Stimulated activated naive B cell treated with anti-CD40 and anti-IgM and Interleukin-4, amounts not matched to agents 10 μg/mL and 1 μg/mL and 100 μg/mL, for 72 hours (primary cell): Measurements from ENCODE around the gene HSP90B1.

Experiments used
- ATAC-seq, 2 donors: fragments of 150-1000 bp; cut with Tn5 transposase; replicated peaks; 2 replicates each; pipeline ENCODE4 v1.10.0; 2021; ENCODE audit warnings: moderate library complexity in 1 of 2
- DNase-seq: peaks from one replicate; pipeline ENCODE4 v3.0.0; 2021
- H3K27ac Mint-ChIP-seq: one replicate; pipeline ENCODE4 v1.8.0; 2022; ENCODE audit warnings: mild to moderate bottlenecking, mixed read lengths
- H3K27me3 Mint-ChIP-seq, 2 donors: one replicate each; pipeline ENCODE4 v1.8.0; 2022; ENCODE audit warnings: mixed read lengths in 2 of 2
- H3K36me3 Mint-ChIP-seq, 2 donors: one replicate each; pipeline ENCODE4 v1.8.0; 2022; ENCODE audit warnings: mixed read lengths in 2 of 2, mild to moderate bottlenecking in 1 of 2
- H3K4me1 Mint-ChIP-seq, 2 donors: one replicate each; pipeline ENCODE4 v1.8.0; 2022; ENCODE audit warnings: mixed read lengths in 2 of 2, mild to moderate bottlenecking in 1 of 2
- H3K4me3 Mint-ChIP-seq, 2 donors: one replicate each; pipeline ENCODE4 v1.8.0; 2022; ENCODE audit warnings: mild to moderate bottlenecking in 2 of 2, mixed read lengths in 2 of 2, moderate library complexity in 1 of 2
- H3K9me3 Mint-ChIP-seq, 2 donors: one replicate each; pipeline ENCODE4 v1.8.0; 2022; ENCODE audit warnings: mixed read lengths in 2 of 2, mild to moderate bottlenecking in 1 of 2

Gene HSP90B1

GRCh38 chr12:103930034-103930786 lies at the start of gene HSP90B1:
TSS of gene HSP90B1 (plus strand) at chr12:103930410. CDS start at chr12:103930516, 106 bp downstream.
- Mint-ChIP-seq H3K4me1 (peaks cover 32 to 55% of the 10 kb centered on the region in 2 donors), H3K36me3 (peaks cover 41 to 50% of the 10 kb centered on the region in 2 donors), H3K27me3 (no peaks in the 10 kb centered on the region), H3K27ac (peak within 1 kb of the TSS; percentile 98), H3K9me3 (peaks cover 0 to 4% of the 10 kb centered on the region in 2 donors), H3K4me3 (peak within 1 kb of the TSS; percentile 86 to 92)
- ATAC-seq (peak; percentile 57 to 62), DNase-seq (peak; percentile 100)

DNA sequence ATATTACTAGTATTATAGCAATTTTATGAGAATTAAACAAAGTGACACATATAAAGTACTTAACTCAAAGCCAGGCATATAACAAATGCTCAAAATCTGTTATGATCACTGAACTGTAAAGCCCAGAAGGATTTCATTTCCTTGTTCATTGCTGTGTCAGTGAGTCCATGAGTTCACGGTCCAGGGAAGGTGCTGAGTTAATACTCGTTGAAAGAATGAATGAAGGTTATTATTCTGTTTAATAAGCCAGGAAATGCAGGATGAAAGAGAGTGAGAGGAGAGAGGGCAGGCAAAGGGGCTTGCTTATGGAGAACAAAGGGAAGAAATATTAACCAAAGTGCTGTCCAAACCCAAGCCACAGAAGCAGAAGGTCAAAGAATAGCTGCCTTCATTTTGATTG lies 48.9 kb upstream of the HSP90B1 start:
- H3K27me3 Mint-ChIP-seq: no peaks in the 10 kb centered on the region
- no peak for DNase-seq
- H3K4me3 Mint-ChIP-seq: no peak overlapping the region
- no peaks in the 10 kb centered on the region for H3K9me3 Mint-ChIP-seq
- peaks cover 34 to 50% of the 10 kb centered on the region in 2 donors for H3K4me1 Mint-ChIP-seq
- no peak overlapping the region for H3K27ac Mint-ChIP-seq
- H3K36me3 Mint-ChIP-seq: peaks cover 4% of the 10 kb centered on the region in 2 donors
- ATAC-seq: peak; percentile 58 to 61

DNA sequence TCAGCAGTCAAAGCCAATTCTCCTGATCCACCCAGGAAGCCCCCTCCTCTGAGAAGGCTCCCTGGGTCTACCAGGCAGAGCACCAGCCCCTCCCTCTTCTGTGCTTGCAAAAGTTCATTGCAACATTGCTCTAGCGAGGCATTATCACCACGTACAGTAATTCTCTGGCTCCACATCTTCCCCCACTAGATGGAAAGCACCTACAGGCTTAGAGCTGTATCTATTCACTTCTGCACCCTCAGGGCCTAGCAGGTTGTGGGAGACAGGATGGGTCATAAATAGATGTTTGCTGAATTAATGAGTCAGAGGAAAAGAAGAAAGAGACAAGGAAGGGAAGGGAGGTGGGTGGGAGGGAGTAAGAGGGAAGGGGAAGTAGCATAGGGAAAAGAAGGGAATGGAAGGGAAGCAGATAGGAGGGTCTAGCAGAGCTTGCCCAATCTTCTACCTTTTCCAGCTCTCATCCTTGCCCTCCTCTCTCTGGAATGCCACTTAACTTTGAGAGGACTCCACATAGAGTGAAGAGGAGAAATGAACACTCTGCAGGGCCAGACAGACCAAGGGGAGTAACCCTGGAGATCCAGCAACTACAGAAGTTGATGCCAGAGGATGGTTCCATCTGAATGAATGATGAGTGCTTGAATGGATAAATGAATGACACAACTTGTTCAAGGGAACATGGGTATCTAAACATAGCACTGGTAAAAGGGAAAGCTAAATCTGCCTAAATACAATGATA lies 47.2 kb upstream of the HSP90B1 start:
- Mint-ChIP-seq H3K4me1 (peaks cover 35 to 45% of the 10 kb centered on the region in 2 donors), H3K27ac (no peak overlapping the region), H3K36me3 (peaks cover 4% of the 10 kb centered on the region in 2 donors), H3K27me3 (no peaks in the 10 kb centered on the region), H3K9me3 (no peaks in the 10 kb centered on the region), H3K4me3 (no peak overlapping the region)
- ATAC-seq (no peak), DNase-seq (no peak)

GRCh38 chr12:103883908-103884307 lies 46.3 kb upstream of the HSP90B1 start:
- H3K27ac Mint-ChIP-seq: no peak overlapping the region
- peaks cover 31 to 37% of the 10 kb centered on the region in 2 donors for H3K4me1 Mint-ChIP-seq

DNA sequence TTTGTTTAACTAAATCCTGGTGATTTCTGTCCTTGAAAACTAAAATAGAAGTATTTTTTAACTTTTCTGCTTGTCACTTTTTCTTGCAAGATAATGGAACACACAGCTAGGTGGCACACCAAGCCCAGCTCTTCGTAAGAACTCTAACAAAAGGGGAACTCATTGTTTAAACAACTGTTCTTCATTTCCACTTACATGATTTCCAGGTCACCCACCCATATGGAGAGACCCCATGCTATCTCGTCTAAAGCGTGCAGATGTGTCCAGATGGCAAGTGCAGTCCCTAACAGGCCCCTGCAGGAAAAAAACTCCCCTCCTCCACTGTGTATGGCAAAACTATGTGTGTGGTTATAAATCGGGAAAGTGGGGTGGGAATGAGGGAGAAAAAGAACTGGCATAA lies 45.9 kb upstream of the HSP90B1 start:
- peak; percentile 34 to 69 for ATAC-seq
- H3K27ac Mint-ChIP-seq: no peak overlapping the region
- no peaks in the 10 kb centered on the region for H3K9me3 Mint-ChIP-seq
- H3K4me3 Mint-ChIP-seq: peak overlapping the region in 1 of 2 donors; percentile 52
- peaks cover 27 to 33% of the 10 kb centered on the region in 2 donors for H3K4me1 Mint-ChIP-seq
- H3K36me3 Mint-ChIP-seq: peaks cover 4% of the 10 kb centered on the region in 2 donors
- DNase-seq: peak; percentile 29
- no peaks in the 10 kb centered on the region for H3K27me3 Mint-ChIP-seq

More at GRCh38 chr12:103883908-103884307, 46.3 kb upstream of the HSP90B1 start:
- no peak for DNase-seq
- H3K9me3 Mint-ChIP-seq: no peaks in the 10 kb centered on the region
- no peaks in the 10 kb centered on the region for H3K27me3 Mint-ChIP-seq
- no peak overlapping the region for H3K4me3 Mint-ChIP-seq
- peaks cover 4% of the 10 kb centered on the region in 2 donors for H3K36me3 Mint-ChIP-seq
- no peak for ATAC-seq

DNA sequence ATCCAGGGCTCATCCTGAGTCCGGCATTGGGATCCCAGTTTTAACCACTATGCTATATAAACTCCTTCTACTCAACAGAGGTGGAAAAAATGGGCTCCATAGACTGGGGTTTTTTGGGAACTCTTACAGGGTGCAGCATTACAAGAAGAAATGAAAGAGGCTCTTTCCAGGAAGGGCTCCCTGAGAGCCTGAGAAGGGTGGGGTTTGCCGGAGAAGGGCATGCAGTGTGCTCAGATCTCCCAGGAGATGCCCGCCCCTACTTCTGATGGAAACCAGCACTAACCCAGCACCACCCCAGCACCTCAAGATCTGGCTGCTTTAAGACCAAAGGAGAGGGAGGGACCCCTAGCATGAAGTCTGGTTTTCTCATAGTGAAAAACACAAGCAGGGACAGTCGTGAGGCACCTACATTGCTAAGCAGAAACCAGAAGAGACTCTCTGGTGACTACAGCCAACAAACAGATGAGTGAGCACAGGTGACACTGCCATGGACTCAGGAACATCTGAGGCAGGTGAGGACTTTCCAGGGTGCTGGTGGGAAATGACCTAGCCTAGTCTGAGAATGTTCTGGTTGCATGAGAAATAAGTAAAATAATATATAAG lies 43.9 kb upstream of the HSP90B1 start:
- DNase-seq: no peak
- no peaks in the 10 kb centered on the region for H3K27me3 Mint-ChIP-seq
- no peak overlapping the region for H3K4me3 Mint-ChIP-seq
- H3K27ac Mint-ChIP-seq: no peak overlapping the region
- H3K9me3 Mint-ChIP-seq: no peaks in the 10 kb centered on the region
- peaks cover 13 to 16% of the 10 kb centered on the region in 2 donors for H3K4me1 Mint-ChIP-seq
- H3K36me3 Mint-ChIP-seq: peaks cover 4 to 6% of the 10 kb centered on the region in 2 donors
- ATAC-seq: no peak

- no peak overlapping the region for H3K4me3 Mint-ChIP-seq
Measured at GRCh38 chr12:103887738-103888137, 42.5 kb upstream of the HSP90B1 start.

DNA sequence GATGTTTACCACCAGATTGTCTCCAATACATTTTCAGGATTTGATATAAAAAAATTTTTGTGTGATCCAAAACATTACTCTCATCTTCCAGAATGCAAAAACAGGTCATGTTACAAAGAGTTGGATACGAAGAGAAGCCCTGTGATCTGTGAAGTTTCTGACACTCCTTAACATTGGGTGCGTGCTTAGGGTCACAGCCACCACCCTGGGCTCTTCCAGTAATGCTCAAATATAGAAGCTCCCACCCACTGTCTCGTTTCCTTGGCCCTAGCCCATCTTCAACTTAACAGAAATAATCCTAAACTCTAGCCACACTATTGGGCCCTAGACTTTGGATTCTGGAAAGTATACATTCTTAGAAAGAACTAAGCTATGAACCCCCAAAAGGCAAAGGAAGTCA lies 32.9 kb upstream of the HSP90B1 start:
- Mint-ChIP-seq H3K27ac (no peak overlapping the region), H3K36me3 (peaks cover 1 to 10% of the 10 kb centered on the region in 2 donors), H3K4me3 (no peak overlapping the region), H3K4me1 (no peaks in the 10 kb centered on the region), H3K9me3 (no peaks in the 10 kb centered on the region), H3K27me3 (no peaks in the 10 kb centered on the region)
- ATAC-seq: no peak
- no peak for DNase-seq

More at GRCh38 chr12:103887738-103888137, 42.5 kb upstream of the HSP90B1 start:
- Mint-ChIP-seq H3K27me3 (no peaks in the 10 kb centered on the region), H3K36me3 (peaks cover 10% of the 10 kb centered on the region in 2 donors), H3K4me1 (peaks cover 10 to 12% of the 10 kb centered on the region in 2 donors), H3K27ac (no peak overlapping the region), H3K9me3 (no peaks in the 10 kb centered on the region)
- DNase-seq: no peak
- no peak for ATAC-seq

GRCh38 chr12:103901518-103902173 lies 28.6 kb upstream of the HSP90B1 start:
- H3K4me1 Mint-ChIP-seq: peaks cover 5 to 16% of the 10 kb centered on the region in 2 donors
- H3K36me3 Mint-ChIP-seq: peaks cover 12 to 24% of the 10 kb centered on the region in 2 donors
- peaks cover 0 to 4% of the 10 kb centered on the region in 2 donors for H3K9me3 Mint-ChIP-seq
- ATAC-seq (no peak), DNase-seq (no peak)
- H3K4me3 Mint-ChIP-seq: no peak overlapping the region
- no peaks in the 10 kb centered on the region for H3K27me3 Mint-ChIP-seq
- H3K27ac Mint-ChIP-seq: no peak overlapping the region

DNA sequence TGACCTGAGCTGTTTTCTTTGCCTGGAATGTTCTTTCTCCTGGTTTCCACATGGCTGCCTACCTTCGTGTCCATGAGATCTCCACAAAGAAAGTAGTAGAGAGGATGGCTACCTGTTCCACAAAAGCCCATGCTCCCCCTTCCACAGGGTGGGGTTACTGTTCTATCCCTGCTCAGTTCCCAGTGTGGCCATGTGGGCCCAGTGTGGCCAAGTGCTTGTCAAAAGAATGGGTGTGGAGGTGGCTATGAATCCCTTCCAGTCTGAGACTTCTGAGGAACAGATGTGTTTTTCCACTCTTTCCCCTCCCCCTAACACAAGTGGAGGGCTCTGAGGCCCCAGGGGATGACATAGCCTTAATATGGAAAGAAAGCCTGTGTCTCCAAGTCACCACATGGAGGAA lies 26.2 kb upstream of the HSP90B1 start:
- Mint-ChIP-seq H3K4me3 (no peak overlapping the region), H3K27me3 (no peaks in the 10 kb centered on the region), H3K9me3 (peaks cover 0 to 4% of the 10 kb centered on the region in 2 donors), H3K4me1 (peaks cover 5 to 21% of the 10 kb centered on the region in 2 donors), H3K27ac (no peak overlapping the region), H3K36me3 (peaks cover 12 to 24% of the 10 kb centered on the region in 2 donors)
- DNase-seq: no peak
- ATAC-seq: no peak

DNA sequence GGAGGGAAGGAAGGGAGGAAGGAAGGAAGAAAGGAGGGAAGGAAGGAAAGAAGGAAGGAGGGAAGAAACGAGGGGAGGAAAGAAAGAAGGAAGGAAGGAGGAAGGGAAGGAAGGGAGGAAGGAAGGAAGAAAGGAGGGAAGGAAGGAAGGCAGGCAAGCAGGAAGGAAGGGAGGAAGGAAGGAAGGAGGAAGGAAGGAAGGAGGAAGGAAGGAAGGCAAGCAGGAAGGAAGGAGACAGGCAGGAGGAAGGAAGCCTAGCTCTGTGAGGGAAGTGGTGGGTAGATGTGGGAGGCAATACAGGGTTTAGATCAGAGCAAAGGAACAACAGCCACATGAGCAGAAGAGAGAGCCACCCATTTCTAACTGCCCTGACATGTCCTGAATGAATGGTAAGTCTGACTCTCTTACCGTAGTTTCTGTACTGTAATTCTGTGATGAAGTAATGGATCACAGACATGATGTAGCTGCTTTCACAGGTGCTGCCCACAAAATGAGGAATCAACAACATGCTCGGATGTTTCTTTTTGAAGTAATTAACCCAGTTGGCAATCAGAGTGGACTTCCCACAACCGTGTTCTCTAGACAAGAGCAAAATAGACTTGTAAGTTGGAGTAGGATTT lies 24.4 kb upstream of the HSP90B1 start:
- DNase-seq (no peak), ATAC-seq (peak in 1 of 2 donors; percentile 24)
- H3K4me1 Mint-ChIP-seq: peaks cover 5 to 21% of the 10 kb centered on the region in 2 donors
- no peak overlapping the region for H3K4me3 Mint-ChIP-seq
- peaks cover 0 to 4% of the 10 kb centered on the region in 2 donors for H3K9me3 Mint-ChIP-seq
- H3K27me3 Mint-ChIP-seq: no peaks in the 10 kb centered on the region
- peaks cover 12 to 19% of the 10 kb centered on the region in 2 donors for H3K36me3 Mint-ChIP-seq
- no peak overlapping the region for H3K27ac Mint-ChIP-seq

DNA sequence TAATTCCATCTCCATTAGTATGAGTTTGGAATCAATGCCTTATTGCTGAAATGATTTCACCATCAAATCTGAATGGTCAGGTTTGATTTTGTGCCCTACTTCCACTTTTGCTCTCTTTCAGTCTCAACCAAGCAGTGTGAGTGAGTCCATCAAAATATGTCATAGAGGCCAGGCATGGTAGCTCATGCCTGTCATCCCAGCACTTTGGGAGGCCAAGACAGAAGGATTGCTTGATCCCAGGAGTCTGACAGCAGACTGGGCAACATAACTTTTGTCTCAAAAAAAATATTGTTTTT lies 22.0 kb upstream of the HSP90B1 start:
- H3K27me3 Mint-ChIP-seq: no peaks in the 10 kb centered on the region
- peaks cover 5 to 21% of the 10 kb centered on the region in 2 donors for H3K4me1 Mint-ChIP-seq
- H3K9me3 Mint-ChIP-seq: peaks cover 0 to 4% of the 10 kb centered on the region in 2 donors
- peak; percentile 31 to 55 for ATAC-seq
- H3K4me3 Mint-ChIP-seq: no peak overlapping the region
- no peak for DNase-seq
- peaks cover 12 to 23% of the 10 kb centered on the region in 2 donors for H3K36me3 Mint-ChIP-seq
- no peak overlapping the region for H3K27ac Mint-ChIP-seq

DNA sequence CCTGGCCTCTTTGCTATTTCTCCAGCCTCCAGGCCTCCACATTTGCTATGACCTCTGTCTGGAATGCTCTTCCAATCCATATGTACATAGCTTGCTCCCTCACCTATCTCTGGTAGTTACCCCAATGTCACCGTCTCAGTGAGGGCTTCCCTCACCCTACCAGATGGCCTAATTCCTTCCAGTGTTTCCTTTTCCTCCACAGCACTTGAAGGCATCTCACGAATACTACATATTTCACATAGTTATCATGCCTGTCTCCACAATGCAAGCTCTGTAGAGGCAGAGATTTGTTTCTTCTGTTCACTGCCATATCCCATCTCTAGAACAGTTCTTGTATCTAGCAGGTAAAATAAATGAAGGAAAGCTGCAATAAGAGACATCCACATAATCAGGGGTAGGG lies 21.3 kb upstream of the HSP90B1 start:
- no peak for DNase-seq
- H3K4me3 Mint-ChIP-seq: no peak overlapping the region
- no peak for ATAC-seq
- peaks cover 0 to 4% of the 10 kb centered on the region in 2 donors for H3K9me3 Mint-ChIP-seq
- H3K4me1 Mint-ChIP-seq: peaks cover 5 to 15% of the 10 kb centered on the region in 2 donors
- peaks cover 7 to 16% of the 10 kb centered on the region in 2 donors for H3K36me3 Mint-ChIP-seq
- H3K27ac Mint-ChIP-seq: peak overlapping the region; percentile 26
- no peaks in the 10 kb centered on the region for H3K27me3 Mint-ChIP-seq
